HG02943 (cell line): Measurements from ENCODE around the gene ISM2.
"Not testable (repeated sequence)": the region's sequence is repeated elsewhere in the genome, so short reads cannot be mapped to it uniquely, and the experiment has no call there.

Experiments
- ATAC-seq: cut with Tn5 transposase; IDR thresholded peaks from one replicate; pipeline ENCODE4 v1.9.1; 2021; ENCODE audit warnings: mild to moderate bottlenecking, low read depth, moderate library complexity; ENCODE audit not compliant: unreplicated experiment

ISM2 gene

DNA sequence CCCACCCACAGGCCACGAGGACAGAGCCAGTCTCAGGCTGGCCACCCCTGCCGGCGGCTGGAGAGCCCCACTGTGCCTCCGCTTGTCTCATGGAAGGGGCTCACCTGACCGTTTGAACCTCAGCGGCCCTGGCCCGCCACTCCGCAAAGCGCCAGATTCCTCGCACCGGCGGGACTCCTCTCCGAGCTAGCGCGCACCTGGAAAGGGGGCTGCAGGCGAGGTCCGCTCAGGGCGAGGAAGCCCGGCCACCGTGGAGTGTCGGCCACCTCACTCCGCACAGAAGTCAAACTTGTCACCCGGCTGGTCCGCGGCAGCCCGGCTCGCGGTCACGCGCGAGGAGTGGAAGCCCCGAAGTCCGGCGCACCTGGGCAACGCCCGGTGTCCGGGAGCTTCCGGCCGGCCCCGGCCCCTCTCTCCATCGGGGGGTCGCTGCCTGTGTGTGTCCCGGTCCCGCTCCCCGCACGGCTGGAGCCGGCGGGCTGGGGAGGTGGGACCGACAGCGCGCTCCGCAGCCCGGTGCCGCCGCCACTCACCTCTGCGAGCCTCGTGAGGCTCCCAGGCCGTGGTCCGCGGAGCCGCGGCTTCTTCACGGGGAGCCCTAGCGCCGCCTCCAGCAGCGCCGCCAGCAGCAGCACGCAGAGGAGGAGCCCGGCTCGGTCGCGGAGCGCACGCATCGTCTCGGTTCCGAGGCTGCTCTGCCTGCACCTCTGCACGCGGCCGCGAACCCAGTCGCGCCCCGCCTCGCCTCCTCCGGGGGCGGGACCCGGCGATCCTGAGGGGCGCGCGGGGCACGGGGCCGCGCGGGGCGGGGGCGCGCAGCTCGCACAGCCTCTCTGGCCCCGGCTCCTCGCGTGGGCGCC lies at the start of gene ISM2:
Gene ISM2, minus strand, starts transcription at position 697 of the 860 bp plus-strand sequence. Its CDS starts 23 bp downstream, at position 674.
- peak; percentile 71 for ATAC-seq

DNA sequence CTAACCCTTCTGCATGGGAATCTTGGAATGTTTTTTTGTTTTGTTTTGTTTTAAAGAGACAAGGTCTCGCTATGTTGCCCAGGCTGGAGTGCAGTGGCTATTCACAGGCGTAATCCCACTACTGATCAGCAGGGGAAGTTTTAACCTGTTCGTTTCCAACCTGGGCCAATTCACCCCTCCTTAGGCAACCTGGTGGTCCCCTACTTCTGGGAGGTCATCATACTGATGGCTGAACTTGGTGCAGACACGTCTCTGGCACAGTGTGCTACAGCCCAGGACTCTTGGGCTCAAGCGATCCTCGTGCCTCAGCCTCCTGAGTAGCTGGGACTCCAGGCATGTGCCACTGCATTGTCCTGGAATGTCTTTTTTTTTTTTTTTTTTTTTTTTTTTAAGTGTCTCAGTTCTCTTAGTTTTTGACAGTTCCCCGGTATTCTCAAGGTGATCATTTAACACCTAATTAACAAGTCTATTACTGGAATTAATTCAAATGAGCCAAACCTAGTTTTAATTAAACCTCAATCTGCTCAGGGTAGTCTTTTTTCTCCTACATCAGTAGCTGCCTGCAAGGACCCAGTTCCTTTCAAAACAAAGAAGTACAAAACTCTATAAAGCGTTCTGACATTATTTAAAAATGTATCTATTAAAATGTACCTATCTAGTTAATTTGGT lies 49.0 kb upstream of the ISM2 start:
- no peak for ATAC-seq

DNA sequence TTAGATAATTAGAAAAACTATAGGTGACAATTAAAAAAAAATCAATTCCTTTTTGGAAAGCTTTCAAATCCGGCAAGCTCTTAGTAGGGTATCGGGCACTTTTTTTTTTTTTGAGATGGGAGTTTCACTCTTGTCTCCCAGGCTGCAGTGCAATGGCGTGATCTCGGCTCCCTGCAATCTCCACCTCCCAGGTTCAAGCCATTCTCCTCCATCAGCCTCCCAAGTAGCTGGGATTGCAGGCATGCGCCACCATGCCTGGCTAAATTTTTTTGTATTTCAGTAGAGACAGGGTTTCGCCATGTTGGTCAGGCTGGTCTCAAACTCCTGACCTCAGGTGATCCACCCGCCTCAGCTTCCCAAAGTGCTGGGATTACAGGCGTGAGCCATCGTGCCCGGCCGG lies 46.6 kb upstream of the ISM2 start:
- not testable (repeated sequence) for ATAC-seq

GRCh38 chr14:77544571-77544970 lies 46.0 kb upstream of the ISM2 start:
- ATAC-seq: no peak

- ATAC-seq: no peak
Measured at GRCh38 chr14:77543637-77544334, 45.2 kb upstream of the ISM2 start.

- ATAC-seq: no peak
Measured at GRCh38 chr14:77543240-77543551, 44.6 kb upstream of the ISM2 start.

DNA sequence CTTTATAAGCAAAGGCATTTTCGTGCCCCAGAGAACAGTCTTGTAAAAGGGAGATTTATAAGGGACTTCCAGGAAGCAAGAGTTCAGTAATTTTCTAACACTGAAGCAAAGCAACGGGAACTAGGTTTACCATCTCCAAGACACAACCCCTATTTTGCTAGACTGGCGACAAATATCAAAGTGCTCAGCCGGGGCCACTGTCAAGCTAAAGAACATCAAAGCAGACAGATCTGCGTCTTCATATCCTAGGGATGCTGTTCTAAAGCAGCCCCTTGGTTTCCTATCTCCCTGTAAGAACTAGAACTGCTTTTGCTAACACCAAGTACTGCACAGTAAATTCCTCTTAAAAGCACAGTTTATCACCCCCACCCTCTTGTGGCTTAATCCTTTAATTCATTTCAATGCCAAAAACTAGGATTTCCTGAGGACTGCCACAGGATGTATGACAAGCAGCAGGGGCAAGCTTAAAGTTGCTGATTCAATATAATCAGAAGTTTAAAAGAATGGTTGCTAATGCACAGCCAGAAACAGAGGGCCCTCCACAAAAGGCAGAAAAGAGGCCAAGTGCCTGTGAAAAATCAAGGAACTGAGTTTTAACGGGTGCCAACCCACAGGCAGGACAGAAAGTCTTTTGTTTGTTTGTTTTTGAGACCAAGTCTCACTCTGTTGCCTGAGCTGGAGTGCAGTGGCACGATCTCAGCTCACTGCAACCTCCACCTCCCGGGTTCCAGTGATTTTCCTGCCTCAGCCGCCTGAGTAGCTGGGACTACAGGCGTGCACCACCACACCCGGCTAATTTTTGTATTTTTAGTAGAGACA lies 44.0 kb upstream of the ISM2 start:
- no peak for ATAC-seq

GRCh38 chr14:77541905-77542304 lies 43.3 kb upstream of the ISM2 start:
- ATAC-seq: no peak

DNA sequence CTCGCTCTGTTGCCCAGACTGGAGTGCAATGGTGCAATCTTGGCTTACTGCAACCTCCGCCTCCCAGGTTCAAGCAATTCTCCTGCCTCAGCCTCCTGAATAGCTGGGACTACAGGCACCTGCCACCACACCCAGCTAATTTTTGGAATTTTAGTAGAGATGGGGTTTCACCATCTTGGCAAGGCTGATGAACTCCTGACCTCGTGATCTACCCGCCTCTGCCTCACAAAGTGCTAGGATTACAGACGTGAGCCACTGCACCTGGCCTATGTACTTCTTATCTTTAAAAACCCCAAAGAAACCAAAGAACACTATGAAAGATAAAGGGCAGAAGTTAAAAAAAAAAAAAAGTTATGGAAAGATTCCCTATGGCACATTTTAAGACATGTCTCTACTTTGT lies 38.3 kb upstream of the ISM2 start:
- not testable (repeated sequence) for ATAC-seq

GRCh38 chr14:77531071-77531470 lies 32.5 kb upstream of the ISM2 start:
- no peak for ATAC-seq

- no peak for ATAC-seq
Measured at GRCh38 chr14:77529963-77530362, 31.3 kb upstream of the ISM2 start.

DNA sequence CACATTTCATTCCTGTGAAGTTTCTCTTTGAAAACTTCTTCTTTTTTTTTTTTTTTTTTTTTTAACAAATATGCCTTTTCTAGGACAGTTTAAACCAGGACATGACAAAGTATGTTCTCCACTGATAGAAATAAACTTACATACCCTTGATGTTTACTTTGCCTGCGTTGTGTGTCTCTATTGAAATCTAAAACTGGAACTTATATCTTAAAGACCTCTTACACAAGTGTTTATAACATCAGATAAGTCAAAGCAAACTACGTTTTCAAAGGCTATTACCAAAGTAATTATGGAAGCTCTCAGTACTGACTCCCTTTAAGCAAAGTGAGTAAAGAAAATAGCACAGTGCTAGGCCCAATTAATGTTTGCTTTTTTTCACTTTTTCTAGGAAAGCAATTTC lies 30.6 kb upstream of the ISM2 start:
- ATAC-seq: no peak

DNA sequence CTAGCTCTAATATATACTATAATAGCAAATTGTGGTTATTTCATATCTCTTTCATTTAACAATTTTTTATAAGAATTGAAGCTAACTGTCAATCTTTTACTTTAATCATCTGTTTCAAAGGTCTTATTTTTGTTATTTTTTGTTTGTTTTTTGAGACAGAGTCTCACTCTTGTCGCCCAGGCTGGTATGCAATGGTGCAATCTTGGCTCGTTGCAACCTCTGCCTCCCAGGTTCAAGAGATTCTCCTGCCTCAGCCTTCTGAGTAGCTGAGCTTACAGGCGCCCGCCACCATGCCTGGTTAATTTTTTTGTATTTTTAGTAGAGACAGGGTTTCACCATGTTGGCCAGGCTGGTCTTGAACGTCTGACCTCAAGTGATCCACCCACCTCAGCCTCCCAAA lies 30.1 kb upstream of the ISM2 start:
- not testable (repeated sequence) for ATAC-seq

DNA sequence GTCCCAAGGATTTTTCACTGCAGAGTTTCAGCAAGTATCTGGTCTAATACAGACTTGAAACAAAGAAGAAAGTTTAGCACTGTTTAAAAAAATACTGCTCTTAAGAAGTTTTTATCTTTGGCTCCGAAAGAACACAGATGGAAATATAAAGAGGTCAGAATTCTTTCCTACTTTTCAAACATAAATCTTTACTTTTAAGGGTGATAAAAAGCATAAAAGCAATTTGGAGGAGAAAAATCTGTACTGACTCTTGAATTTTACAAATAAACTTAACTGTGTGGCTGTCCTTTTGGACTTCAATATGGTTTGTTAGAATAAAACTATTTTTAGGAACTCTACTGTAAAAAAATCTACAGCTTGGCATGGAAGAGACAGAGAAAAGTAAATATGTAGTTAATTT lies 27.6 kb upstream of the ISM2 start:
- no peak for ATAC-seq

DNA sequence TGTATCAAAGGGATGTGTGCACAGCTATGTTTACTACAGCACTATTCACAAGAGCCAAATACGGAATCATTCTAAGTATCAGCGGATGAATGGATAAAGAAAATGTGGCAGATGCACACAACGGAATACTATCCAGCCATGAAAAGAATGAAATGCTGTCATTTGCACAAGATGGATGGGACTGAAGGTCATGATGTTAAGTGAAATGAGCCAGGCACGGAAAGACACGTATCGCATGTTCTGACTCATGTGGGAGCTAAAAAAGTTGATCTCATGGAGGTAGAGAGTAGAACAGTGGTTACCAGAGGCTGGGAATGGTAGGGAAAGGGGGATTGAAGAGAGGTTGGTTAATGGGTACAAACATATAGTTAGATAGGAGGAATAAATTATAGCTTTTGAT lies 25.9 kb upstream of the ISM2 start:
- ATAC-seq: no peak

DNA sequence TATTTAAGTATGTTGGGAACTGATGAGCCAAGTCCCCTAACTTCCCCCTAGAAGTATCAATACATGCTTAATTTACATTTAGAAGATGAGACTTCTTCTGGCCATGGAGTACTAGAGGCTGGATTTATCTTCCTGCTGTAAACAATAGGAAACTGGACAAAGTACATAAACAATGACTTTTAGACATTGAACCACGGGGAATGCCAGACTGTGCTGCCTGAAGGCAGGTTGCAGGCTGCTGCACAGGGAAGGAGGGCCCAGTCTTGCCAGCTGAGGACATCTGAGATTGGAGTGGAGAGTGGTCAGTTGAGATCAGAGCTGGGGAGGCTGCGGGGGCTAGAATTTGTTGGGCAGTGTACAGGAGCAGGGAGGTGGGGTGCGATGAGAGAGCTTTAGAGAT lies 24.5 kb upstream of the ISM2 start:
- ATAC-seq: no peak

DNA sequence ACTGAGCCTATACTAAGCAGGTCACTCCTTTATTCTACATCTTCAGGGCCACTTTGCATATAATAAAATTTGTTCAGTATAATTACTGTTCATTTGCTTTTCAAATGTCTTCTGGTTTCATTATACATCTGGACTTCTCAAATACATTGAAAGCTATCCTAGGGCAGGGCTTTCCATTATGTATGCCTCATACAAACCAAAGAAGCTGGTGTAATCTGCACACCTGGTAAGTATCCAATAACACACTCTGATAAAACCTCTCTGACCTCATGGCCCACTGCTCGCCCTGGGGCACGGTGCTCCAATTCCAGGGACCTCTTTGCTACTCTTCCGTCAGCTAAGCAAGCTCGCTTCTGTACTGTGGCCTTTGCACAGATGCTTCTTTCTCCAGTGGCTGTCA lies 21.9 kb upstream of the ISM2 start:
- no peak for ATAC-seq

- ATAC-seq: no peak
Measured at GRCh38 chr14:77516126-77516525, 17.5 kb upstream of the ISM2 start.

GRCh38 chr14:77511486-77512162 lies 13.0 kb upstream of the ISM2 start:
- no peak for ATAC-seq

- ATAC-seq: no peak
Measured at GRCh38 chr14:77509366-77509765, 10.8 kb upstream of the ISM2 start.
